ENCODE results near the gene CATSPER3.

The CATSPER3 gene

DNA sequence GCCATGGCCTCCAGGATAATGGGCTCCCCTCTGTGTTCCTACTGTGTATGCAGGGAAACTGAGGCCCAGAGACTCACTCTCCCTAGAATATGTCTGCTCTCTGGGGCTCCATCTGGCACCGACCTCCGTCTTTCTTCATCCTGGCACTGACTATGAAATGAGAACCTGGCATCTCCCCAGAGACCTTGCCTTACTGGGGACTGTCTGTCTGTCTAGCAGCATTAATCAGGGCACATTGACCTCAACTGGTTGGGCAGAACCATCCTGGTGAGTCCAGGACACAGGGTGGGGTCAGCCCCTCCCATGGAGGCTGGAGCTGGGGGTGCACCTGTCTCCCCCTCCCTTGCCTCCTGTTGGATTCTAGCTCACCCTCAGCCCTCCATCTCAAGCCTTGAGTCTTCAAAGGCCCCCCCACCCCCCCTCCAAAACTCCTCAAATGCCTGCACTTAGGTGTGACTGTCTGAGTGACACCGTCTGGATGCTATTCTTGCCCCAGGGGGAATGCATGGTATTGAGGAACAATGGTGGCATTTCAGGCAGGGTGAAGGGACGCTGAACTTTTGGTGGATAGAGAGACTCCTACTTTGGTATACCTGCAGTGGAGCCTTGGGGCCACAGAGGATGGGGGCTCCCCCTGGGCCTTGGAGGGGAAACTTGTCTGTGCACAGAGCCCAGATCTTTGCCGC, 79.1 kb downstream of the CATSPER3 start:
- no peak for DNase-seq

DNA sequence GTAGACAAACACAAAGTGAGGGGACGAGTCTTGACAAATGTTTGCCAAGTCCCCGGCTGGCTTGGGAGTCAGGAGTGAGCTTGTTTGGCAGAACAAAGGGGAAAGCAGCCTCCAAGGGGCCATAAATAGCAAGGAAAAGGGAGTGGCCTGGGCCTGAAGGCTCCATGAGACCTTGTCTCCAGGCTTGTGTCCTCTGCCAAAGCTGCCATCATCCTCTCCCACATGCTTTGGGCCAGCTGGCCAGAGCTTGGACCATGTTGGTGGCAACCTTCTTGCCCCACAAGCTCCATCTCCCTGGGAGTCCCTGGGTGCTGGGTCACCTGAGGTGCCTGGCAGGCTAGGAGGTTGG, 79.6 kb downstream of the CATSPER3 start:
- no peak for DNase-seq

DNA sequence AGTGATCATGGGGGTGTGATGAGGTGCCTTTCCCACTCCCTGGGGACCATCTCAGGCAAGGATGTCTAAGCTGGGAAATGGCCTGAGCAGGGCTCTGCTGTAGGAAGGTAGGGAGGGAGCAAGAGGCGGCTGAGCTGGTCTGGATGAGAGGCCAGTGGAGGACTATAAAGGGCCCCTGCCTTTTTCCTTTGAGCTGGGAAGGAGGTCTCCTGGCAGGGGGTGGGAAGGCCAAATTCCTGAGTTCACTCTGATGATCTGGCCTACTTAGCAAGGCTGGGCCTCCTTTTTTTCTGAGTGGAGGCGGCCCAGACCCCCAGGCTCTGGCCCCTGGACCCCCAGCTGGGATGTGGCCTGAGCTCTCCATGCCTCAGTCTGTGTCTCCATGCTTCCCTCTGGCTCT, 80.6 kb downstream of the CATSPER3 start:
- DNase-seq: no peak

DNA sequence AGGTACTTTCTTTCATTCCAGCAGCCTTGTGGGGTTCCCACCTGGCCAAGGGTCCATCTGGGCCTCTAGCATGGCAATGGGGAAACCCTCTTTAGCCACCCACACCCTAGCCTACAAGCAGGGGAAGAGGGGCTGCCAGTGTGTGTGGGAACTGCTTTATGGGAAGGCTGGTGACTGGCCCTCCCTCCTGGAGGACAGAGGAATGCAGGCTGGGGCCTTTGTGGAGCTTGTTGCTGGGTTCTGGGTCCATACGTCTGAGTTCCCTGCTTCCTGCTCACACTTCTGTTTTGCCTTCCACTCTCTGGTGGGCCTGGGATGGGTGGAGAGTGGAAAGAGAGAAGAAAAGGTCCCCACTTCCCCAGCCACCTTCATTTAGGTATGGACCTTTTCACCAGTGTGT, 81.2 kb downstream of the CATSPER3 start:
- DNase-seq: no peak

DNA sequence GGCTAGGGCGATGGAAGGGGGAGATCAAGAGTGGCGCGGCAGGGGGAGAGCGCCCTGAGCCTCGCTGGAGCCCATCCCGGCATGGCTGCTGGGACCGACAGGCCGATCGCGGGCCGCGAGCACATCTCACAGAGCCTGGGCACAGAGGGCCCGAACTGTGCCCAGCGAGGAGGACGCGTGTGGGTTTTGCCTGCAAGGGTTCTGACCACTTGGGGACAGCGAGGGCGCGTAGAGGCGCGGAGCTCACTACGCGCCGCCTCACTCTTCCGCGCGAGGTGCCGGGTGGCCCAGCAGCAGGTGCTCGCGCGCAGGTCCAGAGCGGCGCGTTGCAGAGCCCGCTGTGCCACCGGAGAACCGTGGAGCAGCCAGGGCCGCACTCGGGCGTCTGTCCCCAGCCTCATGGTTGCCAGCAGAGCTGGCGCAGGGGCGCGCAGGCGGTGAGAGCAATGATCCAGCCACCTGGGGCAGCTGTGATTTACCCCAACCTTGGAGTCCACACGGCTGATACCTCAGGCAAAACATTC, 82.6 kb downstream of the CATSPER3 start:
- DNase-seq: no peak

DNA sequence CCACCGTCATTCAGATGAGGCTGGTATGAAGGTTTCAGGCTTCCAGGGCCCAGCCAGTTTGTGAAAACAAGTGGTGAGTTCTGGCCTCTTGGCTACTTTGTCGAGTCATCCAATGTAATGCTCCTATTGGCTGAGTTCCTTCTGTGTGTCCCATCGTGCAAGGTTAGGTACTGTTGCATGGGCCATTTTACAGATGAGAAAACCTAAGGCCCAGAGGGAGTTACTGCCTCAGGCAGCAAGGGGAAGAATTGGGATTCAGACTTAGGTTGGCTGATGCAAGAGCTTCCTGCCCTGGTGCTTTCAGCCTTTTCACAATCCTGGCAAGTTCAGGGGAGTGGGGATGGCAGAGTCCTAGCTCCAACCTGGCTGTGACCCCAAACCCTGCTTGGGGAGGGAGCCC, 83.7 kb downstream of the CATSPER3 start:
- DNase-seq: no peak

DNA sequence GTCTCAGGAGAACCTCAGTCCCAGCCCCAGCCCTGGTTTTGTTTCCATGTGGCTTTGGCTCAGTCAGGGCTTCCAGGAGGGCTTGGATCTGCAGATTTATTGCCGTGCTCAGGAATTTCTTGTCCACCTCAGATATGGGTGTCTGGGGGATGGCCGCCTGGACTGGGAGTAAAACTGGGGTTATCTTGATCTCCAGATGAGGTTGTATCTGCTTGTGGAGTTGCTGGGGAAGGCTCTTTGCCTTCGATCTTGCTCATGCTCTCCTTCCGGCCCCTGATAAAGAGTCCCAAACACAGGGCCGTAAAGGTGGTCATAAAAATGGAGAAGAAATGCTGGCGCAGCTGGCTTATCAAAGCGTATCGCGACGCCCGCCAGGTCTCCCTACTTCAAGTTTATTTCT, 84.2 kb downstream of the CATSPER3 start:
- no peak for DNase-seq

DNA sequence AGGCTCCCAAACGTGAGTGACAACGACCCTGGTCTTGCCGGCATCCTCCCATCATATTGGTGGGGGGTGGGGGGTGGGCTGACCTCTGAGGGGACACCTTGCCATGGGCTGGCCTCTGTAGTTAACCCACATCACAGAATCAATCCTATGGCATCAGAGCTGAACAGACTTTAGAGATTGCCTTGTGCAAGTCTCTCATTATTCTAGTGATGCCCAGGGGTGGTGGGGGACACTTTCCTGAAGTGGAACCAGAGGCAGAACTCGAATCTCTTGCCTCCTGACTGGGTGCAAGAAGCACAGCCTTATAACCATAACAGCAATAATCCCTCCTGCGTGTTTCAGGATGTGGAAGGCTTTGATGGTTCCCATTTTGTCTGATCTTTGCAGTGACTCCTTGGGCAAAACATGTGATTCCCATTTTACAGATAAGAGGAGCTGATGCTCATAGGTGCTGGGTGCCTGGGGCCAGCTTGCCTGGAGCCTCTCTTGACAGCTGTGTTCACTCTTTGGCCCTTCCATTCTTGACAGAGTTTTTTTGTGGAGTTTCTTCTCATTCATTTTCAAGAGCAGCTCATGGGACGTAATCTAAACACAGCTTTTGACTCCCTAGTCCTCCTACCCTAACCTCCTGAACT, 84.9 kb downstream of the CATSPER3 start:
- DNase-seq: no peak

DNA sequence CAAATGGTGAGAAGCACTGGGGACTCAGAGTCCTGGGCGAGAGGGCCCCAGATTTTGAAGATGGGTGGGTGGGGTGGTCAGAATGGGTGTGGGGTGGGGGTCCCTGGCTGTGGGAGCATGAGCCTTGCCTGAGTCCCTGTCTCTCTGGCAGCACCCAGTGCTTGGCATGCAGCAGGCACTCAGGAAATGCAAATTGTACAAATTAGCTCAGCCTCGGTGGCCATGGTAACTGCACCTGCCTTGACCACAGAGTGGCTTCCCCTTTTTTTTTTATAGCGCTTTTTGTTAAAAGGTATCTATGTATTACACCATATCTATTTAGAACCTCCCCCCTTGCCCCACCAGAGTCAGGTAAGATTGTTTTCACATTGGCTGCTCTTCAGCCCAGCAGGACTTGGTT, 85.6 kb downstream of the CATSPER3 start:
- no peak for DNase-seq

DNA sequence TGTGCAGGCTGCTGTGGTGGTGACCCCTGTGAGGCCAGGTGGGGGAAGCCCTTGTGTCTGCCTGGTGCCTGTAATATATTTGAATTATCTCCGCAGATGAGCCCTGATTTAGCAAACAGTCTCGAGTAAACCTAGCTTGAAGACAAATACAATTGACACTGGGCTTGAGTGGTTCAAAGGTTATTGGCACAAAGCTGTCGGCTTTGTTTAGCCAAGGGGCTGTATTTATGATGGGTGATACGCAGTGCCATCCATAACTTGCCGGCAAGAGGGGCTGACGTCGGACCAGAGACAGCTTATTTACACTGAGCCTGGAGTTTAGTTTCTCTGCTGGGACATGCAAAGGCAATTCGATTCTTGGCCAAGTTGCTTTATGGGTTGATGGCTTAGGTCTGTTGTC, 86.3 kb downstream of the CATSPER3 start:
- no peak for DNase-seq

DNA sequence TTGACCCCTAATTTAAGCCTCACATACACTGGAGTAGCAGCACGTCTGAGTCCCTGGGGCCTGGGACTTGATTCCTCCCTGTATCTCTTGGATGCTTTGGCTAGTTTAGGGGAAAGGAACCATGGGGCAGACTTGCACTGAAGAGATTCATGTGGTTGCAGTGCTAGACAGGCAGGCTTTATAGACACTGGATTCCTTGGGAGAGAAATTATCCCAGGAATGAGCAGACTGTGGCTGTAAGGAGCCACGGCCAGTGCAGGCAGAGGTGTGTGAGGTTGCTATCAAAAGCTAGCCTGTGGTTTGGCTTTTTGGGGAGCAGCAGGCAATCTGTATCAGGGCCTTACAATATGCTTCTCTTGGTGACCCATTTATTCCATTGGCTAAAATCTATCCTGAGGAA, 86.8 kb downstream of the CATSPER3 start:
- no peak for DNase-seq

DNA sequence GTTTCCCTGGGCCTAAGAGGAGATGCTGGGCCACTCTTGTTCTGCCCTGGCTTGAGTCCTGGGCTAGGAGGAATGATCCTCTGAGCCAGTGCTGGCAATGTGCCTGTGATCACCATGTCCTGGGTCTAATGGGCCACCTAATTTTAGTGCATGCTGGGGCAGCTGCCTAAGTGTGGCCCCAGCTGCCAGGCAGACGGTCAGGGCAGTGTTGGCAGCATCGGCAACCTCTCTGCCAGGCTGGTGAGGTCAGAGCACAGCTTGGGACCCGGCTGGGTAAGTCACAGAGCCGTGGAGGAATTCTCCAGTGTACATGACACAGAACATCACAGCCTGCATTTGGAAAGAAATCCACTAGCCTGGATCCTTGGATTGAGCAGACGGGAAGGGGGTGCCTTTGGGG, 87.7 kb downstream of the CATSPER3 start:
- DNase-seq: no peak

DNA sequence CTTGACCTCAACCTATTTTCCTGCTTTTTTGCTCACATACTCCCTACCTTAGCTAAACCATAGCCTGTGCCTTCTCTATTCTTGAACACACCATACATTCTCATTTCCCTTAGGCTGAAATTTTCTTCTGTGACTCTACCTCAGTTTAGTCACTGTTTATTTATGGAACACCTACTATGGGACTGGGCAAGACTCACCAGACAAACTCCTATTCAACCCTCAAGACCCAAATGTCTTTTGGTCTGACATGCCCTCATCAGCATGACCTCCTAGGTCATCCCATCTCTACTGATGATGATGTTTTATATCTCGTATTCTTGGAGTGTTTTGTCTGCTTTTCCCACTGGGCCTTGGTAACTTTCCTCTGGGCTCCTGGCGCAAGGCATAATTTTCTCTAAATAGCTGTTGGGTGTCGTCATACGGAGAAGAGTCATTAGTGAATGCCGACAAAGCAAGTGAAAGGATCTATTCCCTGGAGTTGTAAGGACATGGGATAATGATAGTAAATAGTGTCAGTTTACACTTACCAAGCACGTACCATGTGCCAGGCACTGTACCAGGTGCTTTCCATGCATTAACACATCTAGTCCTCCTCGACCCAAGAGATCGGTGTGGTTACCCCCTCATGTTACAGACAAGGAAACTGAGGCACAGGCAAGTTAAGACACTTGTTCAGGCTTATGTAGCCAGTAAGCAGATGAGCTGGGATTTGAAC, 88.8 kb downstream of the CATSPER3 start:
- DNase-seq: no peak

DNA sequence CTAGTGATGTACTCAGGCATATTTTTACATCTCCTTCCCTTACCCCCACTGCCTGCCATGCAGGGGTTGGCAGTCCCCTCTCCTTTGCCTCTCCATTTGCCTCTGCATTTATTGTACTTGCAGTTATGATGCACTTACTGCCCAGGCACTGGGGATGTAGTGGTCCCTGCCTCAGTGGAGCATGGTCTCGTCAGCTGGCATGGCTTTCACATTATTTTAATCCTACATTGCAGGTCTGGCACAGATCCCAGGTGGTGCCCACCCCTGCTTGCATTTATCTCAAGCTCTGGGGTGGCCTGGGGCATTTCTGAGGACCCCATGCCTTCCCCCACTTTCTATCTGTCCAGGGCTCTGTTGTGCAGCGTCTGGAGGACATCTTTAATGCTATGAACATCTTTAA, 89.5 kb downstream of the CATSPER3 start:
- no peak for DNase-seq

DNA sequence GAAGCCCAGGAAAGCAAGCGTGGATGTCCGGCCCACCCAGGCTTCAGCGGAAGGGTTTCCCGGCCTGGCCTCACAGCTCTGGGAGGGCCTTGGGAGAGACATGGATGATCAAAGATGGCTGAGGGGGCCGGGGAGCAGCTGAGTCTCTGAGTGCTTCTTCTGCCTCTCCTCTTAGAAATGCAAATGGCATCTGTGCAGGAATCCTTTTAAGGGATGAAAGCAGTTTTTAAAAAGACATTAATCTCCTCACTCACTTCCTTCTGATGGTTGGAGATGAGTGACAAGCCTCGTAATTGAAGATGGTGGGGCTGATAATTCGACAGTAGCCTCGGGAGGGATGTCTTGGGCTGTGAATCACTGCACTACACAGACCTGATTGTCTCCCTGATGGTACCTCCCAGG, 90.6 kb downstream of the CATSPER3 start:
- no peak for DNase-seq

DNA sequence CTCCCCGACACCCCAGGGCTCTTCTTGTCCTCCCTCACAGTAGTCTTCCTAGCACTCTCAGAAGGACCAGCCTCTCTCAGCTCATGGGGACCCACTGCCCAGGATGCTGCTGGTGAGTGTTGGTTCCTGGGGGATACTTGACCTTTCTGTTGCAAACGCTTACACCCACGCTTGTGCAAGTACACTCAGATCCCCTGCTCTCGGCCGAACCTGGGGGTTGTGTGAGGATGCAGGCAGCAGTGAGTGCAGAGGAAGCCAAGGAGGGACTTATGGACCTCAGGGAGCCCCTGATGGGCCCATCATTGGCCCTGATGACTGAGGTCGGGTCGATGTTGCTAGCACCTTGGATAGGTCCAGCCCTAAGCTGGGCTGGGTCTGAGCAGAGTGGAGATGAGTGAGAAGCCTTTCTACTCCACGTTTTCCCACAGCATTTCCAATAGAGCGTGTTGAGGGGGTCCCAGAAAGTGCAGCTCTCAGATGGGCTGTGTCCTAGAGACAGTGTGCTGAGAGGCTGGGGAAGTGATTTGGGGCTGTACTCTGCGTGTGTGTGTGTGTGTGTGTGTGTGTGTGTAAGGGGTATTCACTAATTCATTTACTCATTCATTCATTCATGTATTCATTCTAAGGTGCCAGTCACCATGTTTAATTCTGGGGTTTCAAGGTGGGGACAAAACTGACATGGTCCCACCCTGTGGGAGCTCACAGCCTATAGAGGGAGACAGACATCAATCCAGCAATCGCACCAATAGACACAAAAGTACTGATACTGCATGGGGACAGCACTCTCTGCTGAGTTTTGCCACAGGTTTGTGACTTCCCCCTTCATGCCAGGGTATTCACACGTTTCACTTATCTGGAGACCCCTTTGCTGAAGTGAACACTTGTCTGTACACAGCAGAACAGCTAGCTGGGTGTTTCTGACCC, 91.6 kb downstream of the CATSPER3 start:
- peak; percentile 26 for DNase-seq

DNA sequence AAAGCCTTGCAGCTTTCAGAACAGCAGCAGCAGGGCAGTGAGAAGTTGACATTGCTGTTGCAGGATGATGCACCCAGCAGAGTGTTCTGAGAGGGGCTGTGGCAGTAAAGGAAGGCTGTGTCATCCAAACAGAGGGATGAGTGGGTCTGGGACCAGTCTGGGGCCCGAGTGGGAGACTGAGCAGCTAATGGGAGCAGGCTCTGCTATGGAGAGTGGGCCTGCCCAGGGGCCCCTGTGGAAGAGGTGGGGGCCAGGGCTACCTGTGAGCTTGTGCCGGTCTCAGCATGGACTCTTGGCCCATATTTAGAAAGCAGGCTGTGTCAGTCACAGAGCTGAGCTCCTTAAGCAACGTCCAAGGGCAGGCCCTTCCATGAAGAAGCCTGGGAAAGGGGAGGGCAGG, 92.3 kb downstream of the CATSPER3 start:
- no peak for DNase-seq

DNA sequence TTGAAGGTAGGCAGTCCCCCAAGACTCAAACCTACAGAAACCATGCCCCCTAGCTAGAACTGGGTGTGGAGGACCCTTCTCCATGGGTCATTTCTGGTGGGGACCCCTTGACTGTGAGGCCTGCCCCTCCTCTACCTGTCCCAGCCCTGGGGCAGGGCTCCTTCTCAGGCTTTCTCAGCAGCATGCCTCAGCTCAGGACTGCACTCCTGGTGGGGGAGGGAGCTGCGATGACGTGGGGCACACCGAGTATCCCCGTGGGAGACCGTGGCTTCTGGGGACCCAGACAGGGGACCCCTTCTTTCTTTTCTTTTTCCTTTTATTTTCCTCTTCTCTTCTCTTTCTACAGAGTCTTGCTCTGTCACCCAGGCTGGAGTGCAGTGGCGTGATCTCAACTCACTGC, 93.3 kb downstream of the CATSPER3 start:
- no peak for DNase-seq

All from hematopoietic multipotent progenitor cell treated with erythropoietin and hydrocortisone succinate and interleukin-3 and kit ligand, for 8 days (in vitro differentiated cells).